ENCODE measurements around the gene KCTD4. TPM values are rescaled to one million over a fixed set of nuclear protein-coding genes. Genes with fewer than 3 reads are reported as not detected.

Gene KCTD4
- total RNA-seq, 1 donor from 2014 or later = not detected

- CTCF ChIA-PET = no interaction called here
- no peak overlapping the region for H3K27ac Mint-ChIP-seq
- POLR2A ChIA-PET = interaction anchor here (0.6 kb wide), 1 partner anchor 33 kb away, joined by 3 read pairs; no protein-coding TSS in a partner anchor
Observed at GRCh38 chr13:45219123-45219891, 18.5 kb upstream of the KCTD4 start.

DNA sequence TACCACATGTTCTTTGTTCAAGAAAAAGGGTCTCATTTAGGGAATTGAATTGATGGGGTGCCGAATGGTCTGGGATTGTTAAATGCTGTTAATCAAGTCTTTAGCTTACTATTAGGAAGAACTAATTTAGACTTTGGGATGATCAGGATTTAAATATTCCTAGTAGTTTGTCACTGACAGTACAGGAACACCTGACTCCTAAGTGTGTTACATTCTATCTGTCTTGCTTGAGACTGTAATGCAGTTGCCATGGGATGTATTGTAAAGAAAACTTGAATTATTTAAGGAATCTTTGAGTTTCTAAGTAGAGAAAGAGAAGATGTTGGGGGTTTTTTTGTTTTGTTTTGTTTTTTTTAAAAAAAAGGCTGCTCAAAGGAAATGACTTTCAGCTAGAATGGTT lies 17.8 kb upstream of the KCTD4 start:
- TF ChIP-seq CTCF (IDR thresholded peaks at IDR 0.05) = no peak
- intact Hi-C loops (cut with micrococcal nuclease) = no loop called here
- H3K9me3 Mint-ChIP-seq = no peaks in the 10 kb centered on the region
- H3K36me3 Mint-ChIP-seq (ENCODE audit: low read depth) = peaks cover 14% of the 10 kb centered on the region
- peaks cover 22% of the 10 kb centered on the region for H3K4me1 Mint-ChIP-seq
- CTCF ChIA-PET = no interaction called here
- ATAC-seq (ENCODE audit: low read depth) (no peak), DNase-seq (no peak)
- no peak overlapping the region for H3K27ac Mint-ChIP-seq
- no peaks in the 10 kb centered on the region for H3K27me3 Mint-ChIP-seq
- no peak overlapping the region for H3K4me3 Mint-ChIP-seq
- POLR2A ChIA-PET = interaction anchor here (0.6 kb wide), 1 partner anchor 33 kb away, joined by 3 read pairs; no protein-coding TSS in a partner anchor

More at GRCh38 chr13:45219123-45219891, 18.5 kb upstream of the KCTD4 start:
- no peak for DNase-seq
- no peak for TF ChIP-seq CTCF (IDR thresholded peaks at IDR 0.05)
- peaks cover 22% of the 10 kb centered on the region for H3K4me1 Mint-ChIP-seq
- H3K9me3 Mint-ChIP-seq = no peaks in the 10 kb centered on the region
- no peak for ATAC-seq (ENCODE audit: low read depth)
- H3K27me3 Mint-ChIP-seq = no peaks in the 10 kb centered on the region
- intact Hi-C loops (cut with micrococcal nuclease) = no loop called here
- H3K4me3 Mint-ChIP-seq = no peak overlapping the region
- H3K36me3 Mint-ChIP-seq (ENCODE audit: low read depth) = peaks cover 14% of the 10 kb centered on the region

GRCh38 chr13:45216193-45216592 lies 15.3 kb upstream of the KCTD4 start:
- ATAC-seq (ENCODE audit: low read depth) = no peak
- H3K4me3 Mint-ChIP-seq = no peak overlapping the region
- no peak overlapping the region for H3K27ac Mint-ChIP-seq
- ChIA-PET POLR2A (no interaction called here), CTCF (no interaction called here)
- H3K4me1 Mint-ChIP-seq = peaks cover 22% of the 10 kb centered on the region
- no peak for DNase-seq
- H3K9me3 Mint-ChIP-seq = no peaks in the 10 kb centered on the region
- H3K36me3 Mint-ChIP-seq (ENCODE audit: low read depth) = peaks cover 9% of the 10 kb centered on the region
- intact Hi-C loops (cut with micrococcal nuclease) = no loop called here
- no peak for TF ChIP-seq CTCF (IDR thresholded peaks at IDR 0.05)
- no peaks in the 10 kb centered on the region for H3K27me3 Mint-ChIP-seq

- peaks cover 13% of the 10 kb centered on the region for H3K36me3 Mint-ChIP-seq (ENCODE audit: low read depth)
Observed at GRCh38 chr13:45215392-45216077, 14.7 kb upstream of the KCTD4 start.

More at GRCh38 chr13:45215392-45216077, 14.7 kb upstream of the KCTD4 start:
- DNase-seq (no peak), ATAC-seq (ENCODE audit: low read depth) (no peak)
- no peaks in the 10 kb centered on the region for H3K27me3 Mint-ChIP-seq
- H3K4me3 Mint-ChIP-seq = no peak overlapping the region
- no peaks in the 10 kb centered on the region for H3K9me3 Mint-ChIP-seq
- ChIA-PET POLR2A (no interaction called here), CTCF (no interaction called here)
- H3K4me1 Mint-ChIP-seq = peaks cover 22% of the 10 kb centered on the region
- no peak for TF ChIP-seq CTCF (IDR thresholded peaks at IDR 0.05)
- no peak overlapping the region for H3K27ac Mint-ChIP-seq
- intact Hi-C loops (cut with micrococcal nuclease) = no loop called here
